Mammary epithelial cell (primary cell): ENCODE results near the gene APOA1.

ENCODE experiments used
- EZH2 ChIP-seq: IDR thresholded peaks from 2 replicates; pipeline ENCODE4 v1.6.1; 2012; ENCODE audit warnings: low read length, inconsistent platforms, borderline replicate concordance
- TF ChIP-seq, protein P1 (sequence below), 2 donors: IDR thresholded peaks in 1 of 2; conservative IDR thresholded peaks in 1 of 2; 2 replicates each; pipeline ENCODE4 v1.5.1; 2011 to 2012; ENCODE audit warnings: inconsistent platforms in 2 of 2, low read length in 2 of 2, mild to moderate bottlenecking in 2 of 2, control low read depth in 1 of 2, low read depth in 1 of 2; ENCODE audit not compliant: insufficient read depth in 1 of 2; ENCODE audit errors: extremely low read depth in 1 of 2

DNA sequence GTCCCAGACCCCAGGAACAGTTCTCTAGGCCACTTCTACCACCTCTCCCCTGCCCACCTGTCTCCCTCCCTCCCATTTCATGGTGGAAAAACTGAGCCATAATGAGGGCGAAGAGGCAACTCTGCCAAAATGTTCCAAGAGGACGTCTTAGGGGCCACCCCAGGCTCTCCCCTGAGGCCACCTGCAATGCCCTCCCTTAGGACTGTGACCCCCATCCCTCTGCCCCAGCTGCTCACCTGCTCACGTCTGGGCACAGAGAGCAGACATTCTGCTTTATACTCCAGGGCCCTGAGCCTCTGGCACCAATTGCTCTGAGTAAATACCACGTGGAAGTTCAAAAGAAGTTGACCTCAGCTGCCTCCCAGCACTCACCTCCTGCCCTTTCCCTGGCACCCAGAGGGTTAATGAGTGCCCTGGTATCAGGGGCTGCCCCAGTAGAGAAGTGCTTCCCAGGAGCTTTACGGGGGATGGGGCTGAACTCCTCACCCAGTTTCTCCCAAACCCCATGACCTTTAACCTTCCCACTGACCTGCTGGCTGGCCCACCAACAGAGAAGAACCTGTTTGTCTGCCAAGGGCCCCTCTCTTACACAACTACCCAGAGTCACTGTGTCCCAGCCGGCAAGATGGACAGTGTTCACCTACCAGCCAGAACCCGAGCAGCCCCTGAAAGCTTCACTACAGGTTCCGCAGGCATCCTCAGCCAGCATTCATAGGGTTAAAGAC lies 45.1 kb downstream of the APOA1 start:
- TF ChIP-seq, protein P1, sequence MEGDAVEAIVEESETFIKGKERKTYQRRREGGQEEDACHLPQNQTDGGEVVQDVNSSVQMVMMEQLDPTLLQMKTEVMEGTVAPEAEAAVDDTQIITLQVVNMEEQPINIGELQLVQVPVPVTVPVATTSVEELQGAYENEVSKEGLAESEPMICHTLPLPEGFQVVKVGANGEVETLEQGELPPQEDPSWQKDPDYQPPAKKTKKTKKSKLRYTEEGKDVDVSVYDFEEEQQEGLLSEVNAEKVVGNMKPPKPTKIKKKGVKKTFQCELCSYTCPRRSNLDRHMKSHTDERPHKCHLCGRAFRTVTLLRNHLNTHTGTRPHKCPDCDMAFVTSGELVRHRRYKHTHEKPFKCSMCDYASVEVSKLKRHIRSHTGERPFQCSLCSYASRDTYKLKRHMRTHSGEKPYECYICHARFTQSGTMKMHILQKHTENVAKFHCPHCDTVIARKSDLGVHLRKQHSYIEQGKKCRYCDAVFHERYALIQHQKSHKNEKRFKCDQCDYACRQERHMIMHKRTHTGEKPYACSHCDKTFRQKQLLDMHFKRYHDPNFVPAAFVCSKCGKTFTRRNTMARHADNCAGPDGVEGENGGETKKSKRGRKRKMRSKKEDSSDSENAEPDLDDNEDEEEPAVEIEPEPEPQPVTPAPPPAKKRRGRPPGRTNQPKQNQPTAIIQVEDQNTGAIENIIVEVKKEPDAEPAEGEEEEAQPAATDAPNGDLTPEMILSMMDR (conservative IDR thresholded peaks at IDR 0.05 in 1 of 2, IDR thresholded peaks at IDR 0.05 in 1 of 2; ENCODE audit: extremely low read depth in 1 of 2, insufficient read depth in 1 of 2, low read depth in 1 of 2, low read length in 2 of 2), result no peak
- no peak for TF ChIP-seq EZH2
